ENCODE data around the gene POLE. TPM values are rescaled to one million over a fixed set of nuclear protein-coding genes. Genes with fewer than 3 reads are reported as not detected.
A peak's percentile ranks its signal among the peaks of the same experiment; 100 is the strongest.

POLE gene
- total and polyA plus RNA-seq, 8 donors: 7.2 to 45.7 (median 16.0) TPM

- no peak overlapping the region for H3K4me3 ChIP-seq
- H3K27ac ChIP-seq: no peak overlapping the region
- ATAC-seq: no peak
- DNase-seq: peak in 1 of 6 donors; percentile 5
- no peaks in the 10 kb centered on the region for H3K4me1 ChIP-seq
- TF ChIP-seq CTCF (IDR thresholded peaks at IDR 0.05): no peak
- H3K36me3 ChIP-seq: no peaks in the 10 kb centered on the region
- peaks cover 0 to 27% (median 15%) of the 10 kb centered on the region in 4 donors for H3K27me3 ChIP-seq
- H3K9me3 ChIP-seq: no peaks in the 10 kb centered on the region
- FAIRE-seq: no peak
- intact Hi-C loops (cut with DNase I): loop anchor here in 1 of 3 donors (5.0 kb wide), 1 partner anchor 197 kb away; no protein-coding TSS in a partner anchor
- WGBS, 2 donors: 69 to 83% methylated on average over 5 of the region's 5 CpGs
Measured at GRCh38 chr12:132614029-132614428, 73.1 kb downstream of the POLE start.

- no peak for DNase-seq
- Histone ChIP-seq H3K4me3 (no peak overlapping the region), H3K9me3 (no peaks in the 10 kb centered on the region), H3K27me3 (peaks cover 0 to 17% (median 6%) of the 10 kb centered on the region in 4 donors), H3K27ac (no peak overlapping the region), H3K4me1 (no peaks in the 10 kb centered on the region), H3K36me3 (no peaks in the 10 kb centered on the region)
- no peak for TF ChIP-seq CTCF (IDR thresholded peaks at IDR 0.05)
- ATAC-seq: no peak
- WGBS, 2 donors: 88 to 95% methylated on average over 10 of the region's 10 CpGs
- FAIRE-seq: no peak
- intact Hi-C loops (cut with DNase I): loop anchor here in 1 of 3 donors (5.0 kb wide), 1 partner anchor 194 kb away; no protein-coding TSS in a partner anchor
Measured at GRCh38 chr12:132611620-132612019, 75.5 kb downstream of the POLE start.

- no peak overlapping the region for H3K4me3 ChIP-seq
- ATAC-seq (no peak), DNase-seq (peak in 1 of 6 donors; percentile 42), FAIRE-seq (no peak)
- no peak for TF ChIP-seq CTCF (IDR thresholded peaks at IDR 0.05)
- 73 to 76% methylated on average over 33 of the region's 33 CpGs for WGBS, 2 donors
- H3K27ac ChIP-seq: no peak overlapping the region
- peaks cover 0 to 17% (median 4%) of the 10 kb centered on the region in 4 donors for H3K27me3 ChIP-seq
- H3K36me3 ChIP-seq: no peaks in the 10 kb centered on the region
- intact Hi-C loops (cut with DNase I): loop anchor here in 1 of 3 donors (5.0 kb wide), 1 partner anchor 194 kb away; no protein-coding TSS in a partner anchor
- H3K9me3 ChIP-seq: no peaks in the 10 kb centered on the region
- no peaks in the 10 kb centered on the region for H3K4me1 ChIP-seq
Measured at GRCh38 chr12:132610866-132611602, 76.1 kb downstream of the POLE start.

DNA sequence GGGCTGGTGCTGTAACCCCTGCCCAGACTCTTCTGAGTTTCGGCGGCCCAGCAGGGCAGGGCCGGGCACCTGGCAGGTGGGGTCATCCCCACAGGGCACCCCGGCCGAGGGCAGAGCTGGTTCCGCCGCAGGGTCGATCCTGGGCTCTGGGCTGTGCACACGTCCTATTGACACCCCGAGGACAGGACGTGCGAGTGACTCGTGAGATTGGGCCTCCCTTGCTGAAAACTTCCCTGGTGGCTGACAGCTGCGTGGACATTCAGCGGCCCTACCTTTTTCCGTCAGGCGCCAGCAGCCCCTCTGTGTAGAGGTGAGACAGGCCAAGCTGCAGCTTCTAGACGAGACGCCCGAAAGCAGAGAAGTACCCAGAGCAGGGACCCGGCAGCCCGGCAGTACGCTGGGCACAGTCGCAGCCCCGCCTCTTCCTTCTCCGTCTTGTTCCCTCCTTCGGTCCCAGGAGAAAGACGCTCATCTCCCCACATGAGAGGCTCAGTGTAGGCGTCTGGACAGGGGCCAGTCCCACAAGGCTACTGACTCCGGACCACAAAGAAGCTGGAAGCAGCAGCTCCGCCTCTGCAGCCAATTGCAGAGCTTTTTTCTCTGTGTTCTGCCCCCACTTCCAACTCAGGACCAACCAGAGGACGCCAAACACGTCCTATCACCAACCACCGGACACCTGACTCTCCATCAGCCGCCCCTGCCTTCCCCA is 76.9 kb downstream of the POLE start, which contains the start of gene LRCOL1:
Gene LRCOL1 (minus strand): TSS at position 532 of the 709 bp plus-strand sequence. CDS start 4,331 bp downstream, outside the sequence.
- DNase-seq (peak in 3 of 6 donors; percentile 48 to 59 (median 58)), FAIRE-seq (no peak), ATAC-seq (peak in 3 of 4 donors; percentile 19 to 63 (median 39))
- Histone ChIP-seq H3K36me3 (no peaks in the 10 kb centered on the region), H3K4me1 (no peaks in the 10 kb centered on the region), H3K27ac (no peak within 1 kb of the TSS), H3K4me3 (no peak within 1 kb of the TSS), H3K9me3 (no peaks in the 10 kb centered on the region), H3K27me3 (peaks cover 0 to 18% (median under 1%) of the 10 kb centered on the region in 4 donors)
- TF ChIP-seq CTCF (IDR thresholded peaks at IDR 0.05): no peak
- intact Hi-C loops (cut with DNase I): loop anchor here in 1 of 3 donors (5.0 kb wide), 1 partner anchor 193 kb away; no protein-coding TSS in a partner anchor
- WGBS, 2 donors: 33 to 36% methylated on average over 34 to 35 of the region's 35 CpGs
